Measurements from ENCODE around the gene C1orf50.
"Not testable (repeated sequence)": the region's sequence is repeated elsewhere in the genome, so short reads cannot be mapped to it uniquely, and the experiment has no call there.

C1orf50 gene

DNA sequence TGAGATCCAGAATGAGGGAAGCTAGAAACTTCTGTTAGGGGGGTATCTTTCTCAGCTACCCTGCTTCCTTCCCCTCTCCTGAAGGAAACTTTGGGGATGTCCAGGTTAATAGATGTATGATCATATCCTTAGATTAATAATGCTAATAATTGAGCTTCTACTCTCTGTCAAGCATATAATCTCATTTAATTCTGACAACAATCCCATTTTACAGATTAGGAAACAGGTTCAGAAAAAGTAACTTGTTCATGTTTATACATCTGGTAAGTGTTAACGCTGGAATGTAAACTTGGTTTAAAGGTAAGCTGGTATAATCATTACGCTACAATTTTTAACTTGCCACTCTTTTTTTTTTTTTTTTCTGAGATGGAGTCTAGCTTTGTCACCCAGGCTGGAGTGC is 16.0 kb downstream of the C1orf50 start:
- in situ Hi-C loops (cut with HindIII; ENCODE audit: low pct_ligation_motif_present, low pct_unique_long_range_greater_than_20kb, low sequenced_read_pairs), result no loop called here
- no peak for DNase-seq

DNA sequence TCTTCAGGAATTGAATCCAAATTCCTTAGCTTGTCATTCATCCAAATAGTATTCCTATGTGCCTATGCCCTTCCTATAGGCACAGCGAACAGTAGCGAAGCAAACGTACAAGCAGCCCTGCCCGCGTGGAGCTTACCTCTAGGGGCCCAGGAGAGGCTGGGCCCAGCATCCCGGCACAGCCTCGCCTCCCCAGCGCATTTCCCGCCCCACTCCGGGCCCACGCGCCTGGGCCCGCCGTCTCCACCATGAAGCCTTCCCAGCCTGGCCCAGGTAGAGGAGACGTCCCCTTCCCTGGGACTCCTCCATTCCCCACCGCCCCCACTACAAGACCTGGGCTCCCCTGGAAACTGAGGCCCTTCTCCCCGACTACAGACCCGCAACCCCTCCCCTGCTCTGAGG is 17.5 kb downstream of the C1orf50 start:
- in situ Hi-C loops (cut with HindIII; ENCODE audit: low pct_ligation_motif_present, low pct_unique_long_range_greater_than_20kb, low sequenced_read_pairs), result no loop called here
- no peak for DNase-seq

DNA sequence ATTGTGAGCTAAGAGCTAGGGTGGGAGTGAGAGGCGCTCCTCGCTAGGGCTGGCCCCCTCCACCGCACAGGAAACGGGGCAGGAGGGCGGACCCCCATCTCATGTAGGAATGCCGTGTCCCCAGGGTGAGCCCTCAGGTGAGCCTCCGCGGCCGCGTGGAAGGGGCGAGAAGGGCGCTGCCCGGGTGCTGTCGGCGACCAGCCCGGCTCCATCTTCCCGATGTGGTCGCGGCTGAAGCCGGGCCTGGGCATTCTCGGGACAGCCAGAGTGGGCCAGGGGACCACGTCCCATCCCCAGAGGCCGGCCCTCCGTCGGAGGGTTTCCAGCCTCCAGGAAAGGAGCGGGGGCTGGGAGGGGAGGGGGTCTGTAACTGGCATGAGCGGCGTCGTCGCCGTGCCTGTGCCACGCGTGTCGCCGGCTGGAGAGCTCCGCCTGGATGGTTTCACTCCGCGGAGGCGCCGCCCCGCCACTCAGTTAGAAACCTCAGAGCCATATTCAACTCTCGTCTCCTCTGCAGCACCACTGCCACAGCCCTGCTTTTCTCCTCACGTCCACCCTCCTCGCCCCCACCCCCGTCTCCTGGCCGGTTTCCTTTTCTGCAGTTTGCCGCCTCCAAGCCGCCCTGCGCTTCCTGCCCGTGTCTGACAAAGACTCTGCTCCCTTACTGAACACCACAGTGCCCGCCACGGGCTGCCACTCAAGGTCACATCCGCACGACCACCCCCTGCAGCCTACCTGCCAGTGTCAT is 18.1 kb downstream of the C1orf50 start, which contains the start of gene TMEM269:
TMEM269 (plus strand) TSS at position 46 of the 748 bp plus-strand sequence. CDS start 4,903 bp downstream, outside the sequence.
- DNase-seq, result no peak
- in situ Hi-C loops (cut with HindIII; ENCODE audit: low pct_ligation_motif_present, low pct_unique_long_range_greater_than_20kb, low sequenced_read_pairs), result no loop called here

DNA sequence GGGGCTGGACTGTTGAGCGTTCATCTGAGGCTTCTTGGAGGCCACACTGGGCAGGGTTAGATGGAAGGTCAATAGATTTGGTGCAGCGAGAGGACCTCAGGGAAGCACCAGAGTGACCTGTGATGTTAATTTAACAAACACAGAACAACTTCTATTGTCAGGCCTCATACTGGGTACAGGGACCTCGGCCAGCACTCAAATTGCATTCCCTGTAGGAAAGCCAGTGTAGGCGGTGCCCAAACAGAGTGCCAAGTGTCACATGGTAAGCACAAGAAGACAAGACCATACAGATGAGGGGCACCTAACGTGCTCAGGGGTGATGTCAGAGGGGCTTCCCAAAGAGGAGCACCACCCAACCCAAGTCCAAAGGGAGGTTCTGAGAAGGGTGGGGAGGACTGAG is 19.0 kb downstream of the C1orf50 start:
- no peak for DNase-seq
- in situ Hi-C loops (cut with HindIII; ENCODE audit: low pct_ligation_motif_present, low pct_unique_long_range_greater_than_20kb, low sequenced_read_pairs), result no loop called here

DNA sequence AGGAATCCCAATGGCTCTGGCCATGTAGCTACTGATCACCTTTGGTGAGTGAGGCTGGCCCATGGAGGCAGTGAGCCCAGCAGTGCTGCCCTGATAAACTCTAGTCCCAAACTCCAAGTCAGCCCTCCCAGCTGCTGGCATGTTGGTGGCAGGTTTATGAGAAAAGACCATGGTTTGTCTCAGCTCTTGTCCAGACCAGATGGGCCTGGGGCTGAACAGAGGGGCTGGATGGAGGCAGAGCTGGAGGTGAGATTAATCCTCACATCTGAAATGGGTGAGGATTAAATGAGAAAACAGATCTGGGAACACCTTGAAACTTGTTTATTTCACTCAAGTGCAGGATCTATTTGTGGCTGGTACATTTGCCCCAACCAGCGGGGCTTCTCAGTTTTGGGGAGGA is 21.0 kb downstream of the C1orf50 start:
- in situ Hi-C loops (cut with HindIII; ENCODE audit: low pct_ligation_motif_present, low pct_unique_long_range_greater_than_20kb, low sequenced_read_pairs), result no loop called here
- DNase-seq, result no peak

DNA sequence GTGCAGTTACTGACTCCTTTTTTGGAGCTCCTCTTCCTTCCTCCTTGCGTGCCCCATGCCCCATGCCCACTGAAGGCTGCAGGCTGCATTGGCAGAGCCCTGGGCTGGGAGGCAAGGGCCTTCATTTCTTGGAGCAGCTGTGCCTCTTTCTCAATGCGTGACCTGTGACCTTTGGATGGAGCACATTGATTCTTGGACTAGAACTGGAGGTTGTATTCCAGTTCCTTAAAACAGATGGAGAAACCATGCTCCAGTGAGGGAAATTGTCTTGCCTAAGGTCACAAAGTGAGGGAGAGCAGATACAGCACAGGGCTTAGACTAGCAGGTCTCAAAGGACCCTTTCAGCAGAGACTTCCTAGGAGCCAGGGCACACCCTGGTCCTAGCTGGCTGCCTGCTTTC is 26.8 kb downstream of the C1orf50 start:
- DNase-seq, result no peak
- in situ Hi-C loops (cut with HindIII; ENCODE audit: low pct_ligation_motif_present, low pct_unique_long_range_greater_than_20kb, low sequenced_read_pairs), result no loop called here

DNA sequence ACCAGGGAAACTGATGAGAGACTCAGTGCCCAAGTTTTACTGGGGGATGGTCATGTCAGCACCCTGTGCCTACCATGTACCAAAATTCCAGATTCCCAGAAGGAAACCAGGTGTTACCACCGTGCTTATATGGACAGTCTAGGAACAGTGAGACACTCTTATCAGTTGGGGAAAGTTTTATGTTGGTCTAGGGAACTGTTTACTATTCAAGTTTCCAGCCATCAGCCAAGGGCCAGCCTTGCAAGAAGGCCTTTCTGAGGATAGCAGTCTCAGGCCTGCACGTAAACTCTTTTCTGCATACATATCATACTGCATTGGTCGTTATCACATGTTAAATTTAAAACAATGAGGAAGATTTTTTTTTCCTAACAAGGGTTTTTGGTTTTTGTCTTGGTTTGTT is 30.4 kb downstream of the C1orf50 start:
- DNase-seq, result no peak
- in situ Hi-C loops (cut with HindIII; ENCODE audit: low pct_ligation_motif_present, low pct_unique_long_range_greater_than_20kb, low sequenced_read_pairs), result no loop called here

DNA sequence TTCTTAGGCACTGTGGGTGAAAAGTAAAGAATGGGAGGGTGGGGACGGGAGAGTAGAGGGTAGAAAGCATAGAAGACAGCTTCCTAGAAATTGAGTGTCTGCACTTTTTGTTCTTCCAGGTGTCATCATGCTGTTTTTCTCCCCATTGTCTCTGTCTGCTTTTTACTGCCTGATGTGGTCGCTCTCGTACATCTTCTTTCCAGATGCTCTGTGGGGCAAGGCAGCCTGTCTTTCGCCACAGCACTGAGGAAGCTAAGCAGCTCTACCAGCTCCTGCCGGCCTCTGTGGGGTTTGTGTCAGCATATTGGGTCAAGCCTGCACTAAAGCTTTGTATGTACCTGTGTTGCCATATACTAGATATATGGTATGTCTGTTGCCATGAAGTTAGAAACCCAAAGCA is 30.9 kb downstream of the C1orf50 start:
- in situ Hi-C loops (cut with HindIII; ENCODE audit: low pct_ligation_motif_present, low pct_unique_long_range_greater_than_20kb, low sequenced_read_pairs), result no loop called here

DNA sequence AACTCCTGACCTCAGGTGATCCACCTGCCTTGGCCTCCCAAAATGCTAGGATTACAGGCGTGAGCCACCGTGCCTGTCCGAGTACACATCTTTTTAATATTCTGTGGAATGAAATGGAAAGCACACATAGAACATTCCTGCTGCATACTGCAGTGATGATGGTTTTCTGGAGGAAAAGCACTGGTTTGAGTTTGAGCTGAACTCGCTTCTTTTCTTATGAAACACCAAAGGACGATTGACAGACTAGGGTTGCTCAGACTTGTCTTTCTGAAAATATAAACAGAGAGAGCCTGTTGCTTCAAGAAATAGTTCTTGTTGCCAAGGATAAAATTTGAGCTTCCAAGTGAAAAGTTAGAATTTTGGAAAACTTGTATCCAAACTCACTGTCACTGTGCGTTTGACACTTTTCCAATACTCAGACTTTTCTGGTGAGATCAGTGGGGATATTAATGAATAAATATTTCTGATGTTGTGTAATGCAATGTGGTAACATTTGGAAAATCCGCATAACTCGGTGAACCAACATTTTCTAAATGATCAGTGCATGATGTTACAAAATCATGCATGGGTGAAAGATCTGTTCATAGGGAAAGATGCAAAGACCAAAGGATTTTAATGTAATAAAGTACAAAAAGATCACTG is 34.9 kb downstream of the C1orf50 start:
- in situ Hi-C loops (cut with HindIII; ENCODE audit: low pct_ligation_motif_present, low pct_unique_long_range_greater_than_20kb, low sequenced_read_pairs), result no loop called here
- DNase-seq, result no peak

More for the DNA sequence above, 30.9 kb downstream of the C1orf50 start:
- DNase-seq, result no peak

DNA sequence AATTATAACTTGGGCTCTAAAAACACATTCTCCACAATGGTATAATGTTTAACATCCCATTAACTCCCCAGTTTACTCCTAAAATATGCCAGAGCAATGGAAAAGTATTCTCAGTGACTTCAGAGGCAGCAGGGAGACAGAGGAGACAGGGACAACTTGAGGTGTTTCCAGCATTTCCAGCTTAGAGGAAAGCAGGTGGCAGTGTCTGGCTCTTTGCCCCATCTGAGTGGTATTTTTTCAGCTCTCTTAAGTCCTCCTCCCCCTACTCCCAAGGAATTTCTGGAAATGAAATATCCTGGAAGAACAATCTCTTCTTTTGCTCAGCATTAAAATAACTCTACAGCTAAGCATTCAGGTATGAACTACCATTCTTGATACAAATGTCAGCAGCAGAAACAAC is 39.1 kb downstream of the C1orf50 start:
- in situ Hi-C loops (cut with HindIII; ENCODE audit: low pct_ligation_motif_present, low pct_unique_long_range_greater_than_20kb, low sequenced_read_pairs), result no loop called here
- no peak for DNase-seq

DNA sequence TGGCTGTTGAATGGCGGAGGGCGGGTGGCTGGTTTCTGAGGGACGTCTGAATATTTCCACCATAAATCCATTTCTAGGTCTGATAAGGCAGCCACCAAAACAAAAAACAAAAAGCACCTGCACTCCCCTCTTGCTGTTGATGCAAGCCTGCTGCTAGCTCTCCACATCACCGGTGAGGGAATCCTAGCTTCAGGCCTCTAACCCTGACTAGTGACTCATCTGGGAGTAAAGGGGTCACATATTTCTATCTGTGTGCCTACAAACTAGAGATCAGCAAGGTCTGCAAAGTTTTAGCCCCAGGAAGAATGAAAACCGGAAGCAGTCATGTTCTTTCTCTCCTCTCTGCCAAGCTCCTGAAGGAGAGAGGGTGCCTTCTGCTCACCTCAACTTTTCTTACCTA is 39.5 kb downstream of the C1orf50 start:
- no peak for DNase-seq
- in situ Hi-C loops (cut with HindIII; ENCODE audit: low pct_ligation_motif_present, low pct_unique_long_range_greater_than_20kb, low sequenced_read_pairs), result no loop called here

DNA sequence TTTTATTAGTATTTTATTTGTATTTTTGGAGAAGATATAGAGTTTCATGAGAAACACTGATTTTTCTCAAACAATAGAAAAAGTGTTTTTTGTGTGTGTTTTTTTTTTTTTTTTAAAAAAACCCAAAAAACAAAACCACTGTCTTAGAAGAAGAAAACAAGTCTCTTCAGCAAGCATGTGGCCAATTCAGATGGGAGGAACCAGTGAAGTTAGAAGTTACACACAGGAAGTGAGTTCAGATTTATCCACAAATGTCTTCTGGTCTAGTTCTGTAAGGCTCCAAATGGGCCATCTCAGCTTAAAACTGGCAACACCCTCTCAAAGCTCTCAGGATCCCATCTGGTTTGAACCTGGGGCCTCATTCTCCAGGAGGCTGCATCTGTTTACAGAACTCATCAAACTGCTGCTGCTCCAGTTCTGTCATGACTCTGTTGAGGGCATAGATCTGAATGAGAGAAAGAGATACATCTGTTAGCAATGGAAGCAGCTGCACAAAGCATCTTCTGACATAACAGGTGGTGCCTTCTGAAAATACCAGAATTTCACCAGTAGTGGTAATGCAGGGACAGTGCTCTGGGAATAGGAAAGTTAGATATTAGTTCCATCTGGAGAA is 40.1 kb downstream of the C1orf50 start:
- DNase-seq, result no peak
- in situ Hi-C loops (cut with HindIII; ENCODE audit: low pct_ligation_motif_present, low pct_unique_long_range_greater_than_20kb, low sequenced_read_pairs), result no loop called here

DNA sequence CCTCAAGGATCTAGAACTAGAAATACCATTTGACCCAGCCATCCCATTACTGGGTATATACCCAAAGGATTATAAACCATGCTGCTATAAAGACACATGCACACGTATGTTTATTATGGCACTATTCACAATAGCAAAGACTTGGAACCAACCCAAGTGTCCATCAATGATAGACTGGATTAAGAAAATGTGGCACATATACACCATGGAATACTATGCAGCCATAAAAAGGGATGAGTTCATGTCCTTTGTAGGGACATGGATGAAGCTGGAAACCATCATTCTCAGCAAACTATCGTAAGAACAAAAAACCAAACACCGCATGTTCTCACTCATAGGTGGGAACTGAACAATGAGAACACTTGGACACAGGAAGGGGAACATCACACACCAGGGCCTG is 47.8 kb downstream of the C1orf50 start:
- in situ Hi-C loops (cut with HindIII; ENCODE audit: low pct_ligation_motif_present, low pct_unique_long_range_greater_than_20kb, low sequenced_read_pairs); DNase-seq: not testable (repeated sequence)

DNA sequence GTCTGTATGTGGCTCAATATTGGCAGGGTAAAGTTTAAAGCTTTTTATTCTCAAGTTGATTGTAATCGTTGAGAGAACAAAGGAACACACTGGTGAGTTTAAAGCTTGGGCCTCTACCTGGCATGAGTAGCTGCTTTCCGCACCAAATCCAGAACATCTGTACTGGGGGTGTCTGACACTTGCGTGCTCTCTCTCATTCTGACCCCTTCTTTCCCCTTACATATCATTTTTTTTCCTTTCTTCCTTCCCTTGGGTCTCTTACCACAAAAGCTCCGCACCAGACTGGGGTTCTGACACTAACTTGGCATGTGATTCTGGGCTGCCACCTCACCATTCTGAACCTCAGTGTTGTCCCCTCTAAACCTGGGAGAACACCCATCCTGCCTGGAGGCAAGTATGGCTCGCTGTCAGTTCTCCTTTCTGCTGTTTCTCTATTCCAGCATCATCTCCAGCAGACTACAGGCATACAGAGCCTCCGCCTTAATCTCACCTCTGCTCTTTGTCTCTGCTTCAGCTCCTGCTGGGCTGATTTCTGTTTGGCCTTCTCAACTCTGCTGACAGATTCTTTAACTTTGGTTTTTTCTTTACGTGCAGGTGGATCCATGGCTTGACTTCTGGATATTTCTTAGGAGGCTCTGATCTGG is 49.0 kb downstream of the C1orf50 start:
- peak; percentile 4 for DNase-seq
- in situ Hi-C loops (cut with HindIII; ENCODE audit: low pct_ligation_motif_present, low pct_unique_long_range_greater_than_20kb, low sequenced_read_pairs), result no loop called here

DNA sequence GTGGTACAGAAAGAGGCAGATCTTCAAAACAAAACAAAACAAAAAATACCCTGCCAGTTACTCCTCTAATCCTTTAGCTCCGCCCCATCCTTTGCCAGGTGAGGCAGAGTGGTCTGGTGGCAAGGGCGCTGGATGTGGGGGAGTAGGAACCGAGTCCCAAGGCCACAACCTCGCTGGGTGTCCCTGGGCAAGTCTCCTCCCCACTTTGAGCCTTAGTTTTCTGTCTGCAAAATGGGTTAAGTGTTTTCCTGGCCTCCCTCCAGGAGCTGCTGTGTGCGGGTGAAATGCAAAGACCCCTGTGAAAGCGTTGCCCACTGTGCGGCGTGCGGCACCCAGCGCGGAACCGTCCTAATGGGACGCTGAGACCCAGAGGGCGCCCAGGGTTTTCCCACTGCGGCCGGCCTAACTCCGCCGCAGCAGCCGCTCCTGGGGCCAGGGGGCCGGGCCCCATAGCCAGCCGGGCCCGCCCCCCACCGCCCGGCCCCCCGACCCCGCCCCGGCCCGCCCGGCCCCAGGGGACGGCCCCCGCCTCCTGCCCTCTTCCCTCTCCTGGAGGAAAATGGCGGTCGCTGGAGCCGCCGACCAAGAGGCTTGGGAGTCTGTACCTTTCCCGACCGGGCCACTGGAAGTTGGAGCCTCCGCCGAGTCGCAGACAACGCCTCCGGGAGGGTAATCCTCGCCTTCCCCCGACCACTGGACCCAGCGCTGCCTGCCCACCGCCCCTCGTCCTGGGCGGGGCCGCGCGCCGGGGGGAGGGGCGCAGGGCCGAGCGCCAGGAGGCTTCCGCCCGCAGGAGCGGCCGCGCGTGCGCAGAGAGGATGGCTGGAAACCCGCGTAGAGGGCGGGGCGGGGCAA is 49.8 kb downstream of the C1orf50 start, which contains the start of the genes ERMAP and SVBP:
ERMAP (plus strand) TSS at position 538 of the 855 bp plus-strand sequence. CDS start 13,327 bp downstream, outside the sequence.
SVBP (minus strand) TSS at position 813 of the 855 bp plus-strand sequence. CDS start 853 bp downstream, outside the sequence.
- DNase-seq, result peak; percentile 80
- in situ Hi-C loops (cut with HindIII; ENCODE audit: low pct_ligation_motif_present, low pct_unique_long_range_greater_than_20kb, low sequenced_read_pairs), result no loop called here

DNA sequence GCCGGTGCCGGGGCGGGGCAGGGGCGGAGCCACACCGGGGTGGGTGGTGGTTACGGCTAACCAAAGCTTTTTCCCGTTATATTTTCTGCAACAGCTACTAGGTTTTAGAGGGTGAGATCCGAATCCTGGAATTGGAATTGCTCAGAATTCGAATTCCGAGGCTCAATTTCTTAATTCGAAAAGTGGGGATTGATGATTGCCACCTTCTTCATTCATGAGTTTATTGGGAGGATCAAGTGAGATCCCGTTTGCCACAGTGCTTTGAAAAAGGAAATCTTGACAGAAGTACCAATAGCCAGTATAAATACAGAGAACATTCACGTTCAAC is 50.4 kb downstream of the C1orf50 start:
- in situ Hi-C loops (cut with HindIII; ENCODE audit: low pct_ligation_motif_present, low pct_unique_long_range_greater_than_20kb, low sequenced_read_pairs), result no loop called here

DNA sequence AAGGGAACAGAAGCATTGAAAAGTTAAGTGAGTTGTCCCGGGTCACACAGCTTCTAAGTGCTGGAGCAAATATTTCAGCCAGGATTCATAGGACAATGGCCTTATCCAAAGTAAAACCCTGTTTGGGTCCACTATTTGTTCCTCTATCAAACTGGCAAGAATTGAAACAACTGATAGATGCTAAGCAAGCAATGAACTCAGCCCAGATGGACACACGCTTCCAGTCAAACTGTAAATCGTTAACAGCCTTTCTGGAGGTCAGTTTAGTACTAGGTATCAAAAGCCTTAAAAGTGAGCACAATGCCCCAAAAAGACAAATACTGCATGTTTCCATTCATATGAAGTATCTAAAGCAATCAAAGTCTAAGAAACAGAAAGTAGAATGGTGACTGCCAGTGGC is 50.9 kb downstream of the C1orf50 start:
- no peak for DNase-seq
- in situ Hi-C loops (cut with HindIII; ENCODE audit: low pct_ligation_motif_present, low pct_unique_long_range_greater_than_20kb, low sequenced_read_pairs), result no loop called here

More for the DNA sequence above, 50.4 kb downstream of the C1orf50 start:
- no peak for DNase-seq

DNA sequence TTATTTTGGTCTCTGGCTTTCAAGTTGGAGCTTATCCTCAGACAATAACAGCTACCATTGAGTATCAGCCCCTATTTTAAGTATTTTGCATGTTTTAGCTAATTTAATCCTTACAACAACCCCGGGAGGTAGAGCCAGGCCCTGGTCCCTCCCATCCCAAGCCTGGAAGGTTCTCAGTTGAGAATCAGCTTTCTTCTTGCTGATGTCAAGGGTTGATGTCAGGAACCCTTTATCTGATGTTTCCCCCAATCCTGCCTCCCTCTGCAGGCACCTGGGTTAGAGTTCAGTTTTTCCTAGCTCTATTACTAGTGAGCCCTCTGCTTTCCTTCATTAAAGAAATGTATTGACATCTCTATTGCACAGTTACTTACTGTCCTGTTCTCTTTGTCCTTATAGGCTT is 53.8 kb downstream of the C1orf50 start:
- in situ Hi-C loops (cut with HindIII; ENCODE audit: low pct_ligation_motif_present, low pct_unique_long_range_greater_than_20kb, low sequenced_read_pairs), result no loop called here
- DNase-seq, result no peak

All from ACHN (cell line).